ENCODE measurements around the gene RAB6A. TPM values are rescaled to one million over a fixed set of nuclear protein-coding genes. Genes with fewer than 3 reads are reported as not detected.

Gene RAB6A
- total and polyA plus RNA-seq, 10 of the 15 experiments (the other 5 are each of a cell fraction or from before 2014, with no cell fraction given) = 9.8 to 107 (median 34.1) TPM

DNA sequence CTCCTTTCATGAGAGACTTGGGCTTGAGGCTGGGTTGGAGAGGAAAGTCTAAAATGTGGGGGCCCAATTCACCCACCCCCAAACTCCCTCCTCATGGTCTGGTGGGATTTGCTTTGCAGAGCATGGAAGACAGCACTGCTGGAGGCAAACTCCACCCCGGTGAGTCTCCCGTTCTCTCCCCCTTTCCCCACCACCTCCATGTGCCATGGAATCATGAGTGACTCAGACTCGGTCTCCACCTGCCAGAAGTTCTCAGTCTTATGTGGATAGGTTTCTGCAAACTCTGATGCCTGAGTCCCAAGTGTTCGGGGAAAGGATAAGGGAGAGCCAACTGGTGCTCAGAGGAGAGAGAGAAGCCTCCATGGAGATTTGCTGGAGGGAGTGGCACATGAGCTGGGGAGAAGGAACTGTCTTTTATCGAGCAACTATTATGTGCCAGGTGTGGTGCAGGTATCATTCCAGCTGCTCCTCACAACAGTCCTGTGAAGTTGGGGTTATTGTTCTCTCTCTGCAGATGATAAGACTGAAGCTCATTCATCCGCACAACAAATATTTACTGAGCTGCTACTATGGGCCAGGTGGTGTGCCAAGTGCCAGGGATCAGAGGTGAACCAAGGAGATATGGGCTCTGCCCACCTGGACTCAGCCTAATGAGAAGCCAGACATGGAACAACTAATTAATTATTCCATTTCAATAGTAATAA, 107.9 kb downstream of the RAB6A start:
- ChIA-PET POLR2A (no interaction called here), CTCF (interaction anchor here (1.0 to 2.4 kb wide), 3 partner anchors 9 to 301 kb away, joined by 3 to 8 read pairs (median 3); no protein-coding TSS in a partner anchor), RAD21 (ENCODE audit: unreplicated experiment) (interaction anchor here (0.8 kb wide), 1 partner anchor 302 kb away, joined by 3 read pairs; no protein-coding TSS in a partner anchor), SMC1A (ENCODE audit: uncharacterized antibody, unreplicated experiment) (no interaction called here)
- H3K4me1 ChIP-seq (ENCODE audit: control insufficient read depth, insufficient read depth, low read length) = no peaks in the 10 kb centered on the region
- ATAC-seq (no peak), FAIRE-seq (no peak), DNase-seq (ENCODE audit: low read depth, low spot score) (no peak)
- H3K27me3 ChIP-seq (replicated peaks in 1 of 2; ENCODE audit: control insufficient read depth in 2 of 2, insufficient read depth in 2 of 2, low read length in 1 of 2) = no peaks in the 10 kb centered on the region
- intact Hi-C loops (cut with micrococcal nuclease; ENCODE audit: unreplicated experiment) = no loop called here
- H3K9me3 ChIP-seq (replicated peaks; ENCODE audit: control insufficient read depth, insufficient read depth, low read length) = no peaks in the 10 kb centered on the region
- H4K20me1 ChIP-seq (ENCODE audit: control insufficient read depth, insufficient read depth) = no peaks in the 10 kb centered on the region
- H3K9ac ChIP-seq (ENCODE audit: control insufficient read depth, insufficient read depth, low read length) = no peak overlapping the region
- no peak overlapping the region for H3K4me3 ChIP-seq
- no peaks in the 10 kb centered on the region for H3K79me2 ChIP-seq (ENCODE audit: control insufficient read depth, insufficient read depth, low read length)
- 52% methylated on average over 6 of the region's 6 CpGs for WGBS (ENCODE audit: insufficient coverage, insufficient replicate concordance, low lambda C conversion rate, missing lambda C conversion rate)
- H3K4me2 ChIP-seq (ENCODE audit: control insufficient read depth, insufficient read depth) = no peak overlapping the region
- H3K27ac ChIP-seq (ENCODE audit: control insufficient read depth, insufficient read depth) = no peak overlapping the region
- TF ChIP-seq, protein P1, sequence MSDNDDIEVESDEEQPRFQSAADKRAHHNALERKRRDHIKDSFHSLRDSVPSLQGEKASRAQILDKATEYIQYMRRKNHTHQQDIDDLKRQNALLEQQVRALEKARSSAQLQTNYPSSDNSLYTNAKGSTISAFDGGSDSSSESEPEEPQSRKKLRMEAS (IDR thresholded peaks at IDR 0.05; ENCODE audit: low read depth, low read length) = no peak
- no peak for TF ChIP-seq MYB (IDR thresholded peaks at IDR 0.05; ENCODE audit: borderline replicate concordance, low read depth, low read length)
- TF ChIP-seq, protein P2, sequence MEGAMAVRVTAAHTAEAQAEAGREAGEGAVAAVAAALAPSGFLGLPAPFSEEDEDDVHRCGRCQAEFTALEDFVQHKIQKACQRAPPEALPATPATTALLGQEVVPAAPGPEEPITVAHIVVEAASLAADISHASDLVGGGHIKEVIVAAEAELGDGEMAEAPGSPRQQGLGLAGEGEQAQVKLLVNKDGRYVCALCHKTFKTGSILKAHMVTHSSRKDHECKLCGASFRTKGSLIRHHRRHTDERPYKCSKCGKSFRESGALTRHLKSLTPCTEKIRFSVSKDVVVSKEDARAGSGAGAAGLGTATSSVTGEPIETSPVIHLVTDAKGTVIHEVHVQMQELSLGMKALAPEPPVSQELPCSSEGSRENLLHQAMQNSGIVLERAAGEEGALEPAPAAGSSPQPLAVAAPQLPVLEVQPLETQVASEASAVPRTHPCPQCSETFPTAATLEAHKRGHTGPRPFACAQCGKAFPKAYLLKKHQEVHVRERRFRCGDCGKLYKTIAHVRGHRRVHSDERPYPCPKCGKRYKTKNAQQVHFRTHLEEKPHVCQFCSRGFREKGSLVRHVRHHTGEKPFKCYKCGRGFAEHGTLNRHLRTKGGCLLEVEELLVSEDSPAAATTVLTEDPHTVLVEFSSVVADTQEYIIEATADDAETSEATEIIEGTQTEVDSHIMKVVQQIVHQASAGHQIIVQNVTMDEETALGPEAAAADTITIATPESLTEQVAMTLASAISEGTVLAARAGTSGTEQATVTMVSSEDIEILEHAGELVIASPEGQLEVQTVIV (IDR thresholded peaks at IDR 0.05; ENCODE audit: borderline replicate concordance, partially characterized antibody) = no peak
- no TSS peak for BruUV-seq (replicated peaks)
- H3K36me3 ChIP-seq (ENCODE audit: control insufficient read depth in 2 of 2, insufficient read depth in 2 of 2, low read length in 1 of 2) = no peaks in the 10 kb centered on the region
- H2AFZ ChIP-seq (ENCODE audit: control insufficient read depth, low read depth, low read length) = no peak overlapping the region
- in situ Hi-C loops (cut with MboI) = no loop called here

Measured in GM12878 (cell line).